Mononuclear cell (primary cell): Measurements from ENCODE around the gene ANO6. TPM values are rescaled to one million over a fixed set of nuclear protein-coding genes. Genes with fewer than 3 reads are reported as not detected.
"Not testable (repeated sequence)": the region's sequence is repeated elsewhere in the genome, so short reads cannot be mapped to it uniquely, and the experiment has no call there.

Experiments
- H3K27me3 ChIP-seq: 2 replicates; pipeline ENCODE4 v1.6.0; 2011; ENCODE audit warnings: low read length, control low read depth; ENCODE audit not compliant: insufficient read depth
- H3K4me1 ChIP-seq: 2 replicates; pipeline ENCODE4 v1.5.1; 2011; ENCODE audit warnings: mild to moderate bottlenecking, low read length, control low read depth; ENCODE audit not compliant: insufficient read depth
- H3K4me3 ChIP-seq: 2 replicates; pipeline ENCODE4 v1.5.1; 2011; ENCODE audit warnings: mild to moderate bottlenecking, low read length, moderate library complexity
- H3K9me3 ChIP-seq: 2 replicates; pipeline ENCODE4 v1.5.1; 2011; ENCODE audit warnings: low read depth, mild to moderate bottlenecking, control low read depth, low read length
- total RNA-seq: library from RNA; depleted of rRNA; stranded (reverse); fragments of >200 nt; gene quantifications from one replicate; pipeline ENCODE4 v1.2.3, GENCODE V29; 2012

ANO6 gene
- total RNA-seq, 1 donor = 44.4 TPM

DNA sequence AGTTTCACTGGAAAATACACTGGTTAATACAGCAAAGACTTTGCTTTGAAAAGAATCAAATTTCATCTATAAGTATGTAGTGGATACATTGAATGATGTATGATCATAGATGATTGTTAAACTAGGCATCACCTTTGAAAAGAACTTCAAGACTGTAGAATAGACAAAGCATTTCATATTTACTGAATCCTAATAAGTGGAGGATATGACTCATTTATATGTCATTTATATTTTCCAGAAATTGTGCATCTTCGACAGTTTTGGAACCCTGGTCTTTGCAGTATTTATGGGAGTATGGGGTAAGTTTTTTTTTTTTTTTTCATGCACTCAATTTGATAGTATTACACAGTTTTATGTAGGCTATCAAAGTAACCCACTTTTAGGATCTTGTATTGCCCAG lies 161.9 kb downstream of the ANO6 start:
- H3K4me3 ChIP-seq = no peak overlapping the region

DNA sequence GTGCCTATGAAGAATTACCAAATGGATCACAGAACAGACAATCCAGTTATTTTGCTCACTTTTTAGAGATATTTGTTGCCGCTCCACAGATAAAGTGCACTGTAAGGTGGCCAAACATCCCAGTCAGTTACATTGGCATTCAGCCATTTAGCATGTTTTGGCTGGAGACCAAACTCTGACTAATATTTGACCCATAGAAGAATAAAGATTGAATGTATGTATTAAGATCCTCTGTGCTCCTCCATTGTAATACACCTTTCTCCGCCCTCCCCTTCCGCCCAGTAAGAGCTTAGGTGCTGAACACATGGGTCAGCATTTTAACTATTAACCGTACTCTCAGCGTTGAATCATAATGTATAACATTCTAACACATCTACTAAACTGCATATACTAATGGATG lies 163.4 kb downstream of the ANO6 start:
- Histone ChIP-seq H3K4me1 (no peaks in the 10 kb centered on the region), H3K4me3 (no peak overlapping the region), H3K27me3 (no peaks in the 10 kb centered on the region), H3K9me3 (no peaks in the 10 kb centered on the region)

More for the DNA sequence above, 161.9 kb downstream of the ANO6 start:
- Histone ChIP-seq H3K9me3 (no peaks in the 10 kb centered on the region), H3K27me3 (no peaks in the 10 kb centered on the region), H3K4me1 (no peaks in the 10 kb centered on the region)

DNA sequence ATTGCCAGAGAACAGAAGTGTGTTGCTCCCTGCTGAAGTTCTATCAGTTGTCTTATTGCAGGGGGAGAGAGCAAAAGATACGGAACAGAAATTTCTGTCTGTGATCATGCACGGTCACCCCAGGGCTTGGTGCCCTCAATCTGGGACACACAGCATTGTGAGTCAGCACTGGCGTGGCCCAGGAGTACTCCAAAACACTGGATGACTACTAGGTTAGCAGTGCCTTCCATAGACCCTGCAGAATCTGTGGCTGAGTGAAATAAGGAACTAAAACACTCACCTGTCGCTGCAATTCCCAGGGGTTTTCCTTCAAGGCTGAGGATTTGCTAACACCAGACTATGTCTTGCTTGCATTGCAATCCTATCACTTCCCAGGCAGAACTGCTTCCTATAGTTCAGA lies 165.5 kb downstream of the ANO6 start:
- Histone ChIP-seq H3K4me1 (no peaks in the 10 kb centered on the region), H3K4me3 (no peak overlapping the region), H3K9me3 (no peaks in the 10 kb centered on the region)

DNA sequence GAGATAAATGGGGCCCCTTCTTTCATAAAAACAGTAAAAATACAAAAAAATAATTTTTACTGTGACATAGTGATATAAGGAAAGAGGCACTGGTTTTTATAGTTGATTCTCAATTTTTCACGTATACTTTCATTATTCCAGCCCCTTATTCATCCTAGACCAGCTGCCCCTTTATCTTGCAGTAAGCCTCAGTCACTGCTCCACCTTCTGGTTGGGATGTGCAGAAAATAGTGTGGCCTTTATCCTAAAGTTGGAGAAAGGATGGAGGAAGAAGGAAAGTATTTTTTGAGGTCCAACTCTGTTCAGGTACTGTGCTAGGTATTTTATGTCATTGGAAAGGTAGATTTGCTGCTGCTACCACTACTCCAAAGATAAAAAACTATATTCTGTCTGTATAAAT lies 172.7 kb downstream of the ANO6 start:
- Histone ChIP-seq H3K9me3 (no peaks in the 10 kb centered on the region), H3K27me3 (no peaks in the 10 kb centered on the region), H3K4me3 (no peak overlapping the region), H3K4me1 (no peaks in the 10 kb centered on the region)

More for the DNA sequence above, 165.5 kb downstream of the ANO6 start:
- H3K27me3 ChIP-seq = no peaks in the 10 kb centered on the region

DNA sequence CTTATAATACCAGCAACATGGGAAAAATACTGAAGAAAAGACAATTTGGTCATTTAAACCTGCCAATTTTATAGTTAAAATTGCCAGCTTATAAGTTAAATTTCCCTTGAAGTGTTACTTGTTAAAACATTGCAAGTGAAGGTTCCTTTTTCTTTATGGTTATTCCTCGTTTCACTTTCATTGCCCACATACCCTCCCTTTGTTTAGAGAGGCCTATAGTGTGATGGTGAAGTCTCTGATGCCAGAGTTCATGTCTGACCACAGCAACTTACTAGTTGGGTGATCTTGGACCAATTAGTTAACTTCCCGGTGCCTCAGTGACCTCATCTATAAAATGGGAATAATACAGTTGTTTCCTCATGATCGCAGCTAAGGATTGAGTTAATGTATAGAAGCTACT lies 173.5 kb downstream of the ANO6 start:
- Histone ChIP-seq H3K27me3 (no peaks in the 10 kb centered on the region), H3K9me3 (no peaks in the 10 kb centered on the region), H3K4me3 (no peak overlapping the region), H3K4me1 (no peaks in the 10 kb centered on the region)

DNA sequence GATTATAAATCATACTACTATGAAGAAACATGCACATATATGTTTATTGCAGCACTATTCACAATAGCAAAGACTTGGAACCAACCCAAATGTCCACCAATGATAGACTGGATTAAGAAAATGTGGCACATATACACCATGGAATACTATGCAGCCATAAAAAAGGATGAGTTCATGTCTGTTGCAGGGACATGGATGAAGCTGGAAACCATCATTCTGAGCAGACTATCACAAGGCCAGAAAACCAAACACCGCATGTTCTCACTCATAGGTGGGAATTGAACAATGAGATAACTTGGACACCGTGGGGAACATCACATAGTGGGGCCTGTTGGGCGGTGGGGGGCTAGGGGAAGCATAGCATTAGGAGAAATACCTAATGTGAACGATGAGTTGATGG lies 181.6 kb downstream of the ANO6 start:
- H3K9me3 ChIP-seq, H3K27me3 ChIP-seq, H3K4me3 ChIP-seq, H3K4me1 ChIP-seq: not testable (repeated sequence)

DNA sequence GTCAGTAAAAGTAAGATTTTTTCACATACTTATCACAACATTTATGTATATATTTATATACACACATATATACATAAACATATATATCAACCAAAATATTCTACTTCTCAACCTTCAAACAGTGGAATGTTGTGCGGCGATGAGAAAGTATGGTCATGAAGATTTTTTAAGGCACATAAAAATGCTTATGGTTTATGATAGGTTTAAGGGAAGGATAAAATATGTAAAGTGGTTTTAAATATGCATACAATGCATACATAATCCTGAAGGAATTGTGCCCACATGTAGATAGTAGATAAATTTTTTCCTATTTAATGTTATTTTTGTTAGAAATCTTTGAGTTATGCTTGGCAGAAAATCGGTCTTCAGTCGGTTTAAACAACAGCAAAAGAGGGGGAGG lies 182.7 kb downstream of the ANO6 start:
- Histone ChIP-seq H3K9me3 (no peaks in the 10 kb centered on the region), H3K4me3 (no peak overlapping the region), H3K27me3 (no peaks in the 10 kb centered on the region), H3K4me1 (no peaks in the 10 kb centered on the region)

DNA sequence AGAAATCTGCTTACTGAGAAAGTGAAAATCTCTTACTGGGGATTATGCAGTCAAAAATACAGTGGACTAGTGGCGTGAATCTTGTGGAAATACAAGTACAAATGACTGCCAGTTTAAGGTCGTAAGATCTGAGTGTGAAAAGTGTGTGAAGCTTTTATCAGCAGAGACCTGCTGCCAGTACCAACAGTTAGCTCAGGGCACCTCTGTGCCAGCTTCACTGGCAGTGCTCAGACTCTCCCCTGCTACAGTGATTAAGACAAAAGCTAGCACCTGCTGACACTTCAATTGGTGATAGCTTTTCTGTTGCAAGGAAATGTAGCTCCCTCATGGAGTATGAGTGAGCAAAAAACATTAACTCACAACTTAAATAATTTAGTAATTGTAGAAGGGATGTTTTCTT lies 185.1 kb downstream of the ANO6 start:
- Histone ChIP-seq H3K27me3 (no peaks in the 10 kb centered on the region), H3K4me1 (no peaks in the 10 kb centered on the region), H3K9me3 (no peaks in the 10 kb centered on the region), H3K4me3 (no peak overlapping the region)

DNA sequence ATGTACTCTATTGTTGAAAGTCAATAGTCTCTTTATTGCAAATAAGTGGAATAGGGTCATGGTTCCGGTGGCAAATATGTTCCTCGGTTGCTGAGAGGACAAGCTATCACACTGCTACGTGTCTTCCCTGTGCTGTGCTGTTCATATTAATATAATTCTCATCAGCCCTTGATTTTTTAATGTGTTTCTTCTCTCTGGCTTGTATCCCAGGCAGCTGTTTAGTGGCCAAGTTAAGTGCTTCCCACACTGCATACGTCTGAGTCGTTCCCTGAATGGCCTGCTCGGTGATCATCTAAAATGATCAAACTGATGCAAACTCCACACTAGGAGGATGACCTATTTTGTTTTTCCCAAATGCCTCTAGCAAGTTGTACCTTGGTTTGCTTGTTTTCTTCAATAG lies 186.4 kb downstream of the ANO6 start:
- Histone ChIP-seq H3K4me3 (no peak overlapping the region), H3K9me3 (no peaks in the 10 kb centered on the region), H3K27me3 (no peaks in the 10 kb centered on the region), H3K4me1 (no peaks in the 10 kb centered on the region)

DNA sequence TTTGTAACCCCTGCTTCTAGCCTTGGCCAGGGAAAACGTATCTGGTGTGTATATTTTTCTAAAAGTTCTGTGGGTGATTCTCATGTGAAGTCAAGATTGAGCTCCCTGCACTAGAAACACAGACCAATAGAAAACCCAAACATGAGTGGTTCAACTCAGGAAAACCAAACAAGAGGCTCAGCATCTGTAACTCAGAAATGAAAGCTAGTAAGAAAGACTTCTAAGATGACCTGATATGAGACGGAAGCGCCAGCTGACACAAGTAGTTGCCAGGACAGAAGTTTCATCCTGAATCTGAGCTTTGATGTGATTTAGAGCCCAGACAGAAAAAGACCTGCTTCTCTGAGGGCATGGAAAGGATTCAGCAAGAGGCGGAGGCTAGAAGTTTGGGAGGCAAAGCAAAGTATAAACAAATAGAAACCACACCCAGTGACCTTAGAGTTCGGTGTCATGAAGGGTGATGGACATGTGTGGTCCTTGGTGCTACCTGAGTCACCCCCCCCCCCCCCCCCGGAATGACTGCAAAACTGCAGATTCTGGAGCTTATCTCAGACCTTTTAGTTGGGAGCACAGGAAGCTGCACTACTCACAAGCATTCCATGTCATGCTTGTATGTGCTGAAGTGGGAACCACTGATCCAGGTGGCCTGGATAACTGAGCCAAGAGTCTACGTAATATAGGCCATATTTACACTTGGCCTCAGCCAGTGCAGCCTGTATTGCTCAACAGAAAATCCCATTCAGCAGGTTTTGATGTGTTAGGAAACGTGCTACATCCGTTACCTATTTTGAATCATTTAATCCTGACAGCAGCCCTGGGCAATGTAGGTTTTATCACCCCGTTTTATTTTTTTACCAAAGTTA lies 191.3 kb downstream of the ANO6 start:
- Histone ChIP-seq H3K27me3 (no peaks in the 10 kb centered on the region), H3K4me3 (no peak overlapping the region), H3K4me1 (no peaks in the 10 kb centered on the region), H3K9me3 (no peaks in the 10 kb centered on the region)

DNA sequence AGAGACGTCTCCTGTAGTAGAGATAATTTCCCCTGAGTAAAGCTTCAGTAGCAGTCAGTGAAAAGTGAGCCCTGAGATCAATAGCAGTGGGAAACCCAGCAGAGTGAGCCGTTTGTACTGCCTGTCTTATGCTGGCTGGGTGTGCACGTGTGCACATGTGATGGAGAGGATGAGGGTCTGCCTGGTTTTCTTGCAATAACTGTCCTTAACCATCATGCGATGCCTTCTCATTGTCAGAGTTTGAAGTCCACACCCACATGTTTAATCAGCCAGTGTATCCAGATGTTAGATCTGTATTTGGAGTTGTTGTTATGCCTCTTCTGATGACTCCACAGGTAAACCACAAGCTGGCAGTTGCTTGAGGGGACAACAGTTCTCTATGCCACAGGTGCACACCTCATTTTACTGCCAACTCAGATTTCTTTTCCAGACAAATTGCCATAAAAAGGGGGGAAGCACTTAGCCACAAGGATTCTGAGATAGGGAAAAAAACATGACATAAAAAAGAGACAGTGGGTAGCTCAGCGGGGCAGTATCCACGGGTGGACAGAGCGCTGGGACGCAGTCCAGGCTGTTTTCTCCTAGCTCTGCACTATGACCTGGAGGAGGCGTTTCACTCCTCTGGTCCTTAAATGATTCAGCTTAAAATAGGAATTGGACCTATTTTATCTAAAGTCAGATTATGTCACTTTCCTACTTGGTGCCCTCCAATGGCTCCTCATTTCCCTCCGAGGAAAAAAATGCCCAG lies 192.3 kb downstream of the ANO6 start:
- Histone ChIP-seq H3K27me3 (no peaks in the 10 kb centered on the region), H3K4me3 (no peak overlapping the region)

DNA sequence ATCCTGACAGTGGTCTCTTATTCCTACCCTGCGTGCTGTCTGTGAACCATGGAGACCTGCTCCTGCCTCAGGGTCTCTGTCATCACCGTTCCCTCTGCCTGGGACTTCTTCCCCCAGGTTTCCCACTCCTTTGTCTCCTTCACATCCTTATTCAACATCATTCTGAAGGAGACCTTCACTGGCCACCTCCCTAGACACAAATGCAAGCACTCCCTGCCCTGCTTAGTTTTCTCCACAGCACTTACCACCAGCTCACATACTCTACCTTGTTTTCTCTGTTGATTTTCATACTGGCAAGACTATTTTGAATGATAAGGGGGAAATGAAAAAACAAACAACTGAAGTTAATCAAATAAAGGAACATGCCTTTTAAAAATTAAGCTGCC lies 192.8 kb downstream of the ANO6 start:
- Histone ChIP-seq H3K4me3 (no peak overlapping the region), H3K9me3 (no peaks in the 10 kb centered on the region), H3K27me3 (no peaks in the 10 kb centered on the region), H3K4me1 (no peaks in the 10 kb centered on the region)

More for the DNA sequence above, 192.3 kb downstream of the ANO6 start:
- Histone ChIP-seq H3K4me1 (no peaks in the 10 kb centered on the region), H3K9me3 (no peaks in the 10 kb centered on the region)

DNA sequence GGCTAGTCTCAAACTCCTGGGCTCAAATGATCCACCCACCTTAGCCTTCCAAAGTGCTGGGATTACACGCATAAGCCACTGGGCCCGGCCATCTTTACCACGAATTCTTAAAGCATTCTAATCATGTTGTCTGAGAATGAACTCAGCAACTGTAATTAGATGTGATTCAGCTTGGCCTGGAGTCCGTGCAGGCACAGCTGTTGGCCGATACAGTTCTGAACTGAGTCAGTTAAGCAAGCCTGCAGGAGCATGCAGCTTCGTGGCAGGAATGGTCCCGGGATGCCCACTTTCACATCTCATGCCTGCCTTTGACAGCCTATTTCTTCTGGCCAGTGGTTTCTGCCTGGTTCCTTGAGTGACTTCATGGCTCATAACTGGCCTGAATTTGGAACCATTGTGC lies 194.1 kb downstream of the ANO6 start:
- H3K27me3 ChIP-seq = no peaks in the 10 kb centered on the region
- no peaks in the 10 kb centered on the region for H3K4me1 ChIP-seq
- H3K9me3 ChIP-seq = no peaks in the 10 kb centered on the region
- H3K4me3 ChIP-seq = no peak overlapping the region

DNA sequence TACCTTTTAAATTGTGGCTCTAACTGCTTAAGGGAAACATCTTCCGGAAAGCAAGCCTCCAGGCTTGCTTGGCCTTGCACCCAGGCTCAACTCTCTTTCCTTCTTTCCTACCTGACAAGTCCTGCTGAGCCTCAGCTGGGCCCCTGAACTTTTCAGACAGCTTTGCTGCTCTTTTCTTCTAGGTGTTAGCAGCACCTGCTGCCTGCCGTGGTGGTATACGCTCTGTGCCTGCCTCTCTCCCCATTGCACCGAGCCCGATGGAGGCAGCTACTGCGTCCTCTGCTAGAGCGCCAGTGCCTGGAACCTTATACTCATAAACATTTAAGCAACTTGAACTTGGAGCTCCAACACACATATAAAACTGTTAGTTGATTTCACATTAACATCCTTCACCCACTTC lies 195.7 kb downstream of the ANO6 start:
- no peaks in the 10 kb centered on the region for H3K27me3 ChIP-seq
- H3K4me1 ChIP-seq = no peaks in the 10 kb centered on the region
- H3K4me3 ChIP-seq = no peak overlapping the region
- no peaks in the 10 kb centered on the region for H3K9me3 ChIP-seq

DNA sequence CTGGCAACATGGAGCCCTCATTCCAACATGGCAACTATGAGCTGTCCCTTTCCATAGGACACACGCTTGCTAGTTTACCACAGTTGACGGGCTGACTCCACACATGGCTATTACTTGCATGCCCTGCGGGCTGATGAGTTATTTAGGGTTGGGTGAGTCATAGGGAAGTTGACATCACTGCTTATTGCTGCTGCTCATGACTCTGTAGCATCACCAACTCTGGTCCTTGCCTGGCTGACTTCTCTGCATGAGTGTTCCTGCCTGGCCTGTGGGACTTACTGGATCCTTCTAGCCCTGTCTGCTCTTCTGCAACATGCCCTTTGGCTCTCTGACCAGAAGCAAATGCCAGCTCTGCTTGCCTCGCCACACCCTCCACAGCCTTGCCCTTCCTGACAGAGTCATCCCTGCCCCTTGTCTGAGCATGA lies 199.5 kb downstream of the ANO6 start:
- no peaks in the 10 kb centered on the region for H3K27me3 ChIP-seq
- no peaks in the 10 kb centered on the region for H3K4me1 ChIP-seq
- no peak overlapping the region for H3K4me3 ChIP-seq
- no peaks in the 10 kb centered on the region for H3K9me3 ChIP-seq

DNA sequence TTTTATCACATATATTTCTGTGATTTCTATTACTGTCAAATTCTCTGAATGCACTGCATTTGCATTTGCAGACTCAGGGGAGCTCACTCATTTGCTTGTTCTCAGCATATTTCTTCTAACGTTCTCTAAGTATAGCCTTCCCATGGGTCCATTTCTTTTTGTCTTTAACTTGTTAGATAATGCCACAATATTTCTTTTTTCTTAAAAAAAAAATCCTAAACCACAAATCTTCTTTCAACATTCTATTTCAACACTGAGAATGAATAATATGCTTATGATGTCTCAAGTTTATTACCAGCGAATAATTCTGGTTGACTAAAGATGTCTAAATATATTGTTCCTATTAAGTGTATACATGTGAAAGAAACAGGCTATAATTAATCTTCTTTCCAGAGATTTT lies 200.2 kb downstream of the ANO6 start:
- H3K9me3 ChIP-seq = no peaks in the 10 kb centered on the region
- no peak overlapping the region for H3K4me3 ChIP-seq
- no peaks in the 10 kb centered on the region for H3K27me3 ChIP-seq
- no peaks in the 10 kb centered on the region for H3K4me1 ChIP-seq
